K562 (cell line): ENCODE data around the gene GSTA5. TPM values are rescaled to one million over a fixed set of nuclear protein-coding genes. Genes with fewer than 3 reads are reported as not detected.

ENCODE experiments used
- GATA2 ChIP-seq: sonication (generic); formaldehyde crosslinking; IDR thresholded peaks from 2 replicates; pipeline ENCODE4 v1.4.0; 2020; ENCODE audit warnings: mild to moderate bottlenecking, missing genetic modification reagents
- HDAC1 ChIP-seq, 2 experiments: fragments of 450-650 bp; IDR thresholded peaks; 2 replicates each; pipeline ENCODE4 v1.6.1; 2016 to 2017; ENCODE audit warnings: inconsistent platforms in 1 of 2, mild to moderate bottlenecking in 1 of 2, moderate library complexity in 1 of 2
- MEF2A ChIP-seq: IDR thresholded peaks from 2 replicates; pipeline ENCODE4 v1.6.1; 2011; ENCODE audit warnings: low read depth, mild to moderate bottlenecking, low read length, moderate library complexity; ENCODE audit not compliant: control insufficient read depth
- PURB ChIP-seq: sonication (generic); formaldehyde crosslinking; IDR thresholded peaks from 2 replicates; pipeline ENCODE4 v1.9.0; 2021; ENCODE audit warnings: low read depth, mild to moderate bottlenecking, missing genetic modification reagents
- SMAD4 ChIP-seq: fragments of 250-450 bp; sonication (Bioruptor Pico); conservative IDR thresholded peaks from 2 replicates; pipeline ENCODE4 v1.8.0; 2021; ENCODE audit warnings: inconsistent platforms, mild to moderate bottlenecking, moderate library complexity
- ZNF175 ChIP-seq: fragments of 200-800 bp; sonication (Bioruptor generic); IDR thresholded peaks from 2 replicates; pipeline ENCODE4 v1.6.1; 2016; ENCODE audit warnings: low read depth, mild to moderate bottlenecking, missing genetic modification characterization, missing compliant biosample characterization
- polyA plus RNA-seq, 8 experiments: library from polyadenylated mRNA; depleted of rRNA in 4 of 8; stranded (reverse) in 5 of 8; unstranded in 3 of 8; fragments of >200 nt; fragmentation: Nextera tagmentation in 2 of 8; fragmentation: Illumina TruSeq in 1 of 8; extraction: Ambion mirVana in 2 of 8; extraction: Trizol in 1 of 8; gene quantifications; 2 replicates each; pipeline versions ENCODE4 v1.2.1 to v1.2.3, GENCODE V29; 2011 to 2014; ENCODE audit warnings: inconsistent platforms in 1 of 8, missing spikeins in 1 of 8
- total RNA-seq, 7 experiments: library from RNA; depleted of rRNA in 6 of 7; stranded (reverse); fragments of >200 nt in 6 of 7; fragmentation: Illumina TruSeq in 2 of 7; extraction: Trizol in 2 of 7; gene quantifications; 2 replicates each; pipeline versions ENCODE4 v1.2.1 to v1.2.3, GENCODE V29; 2011 to 2021; ENCODE audit warnings: low replicate concordance in 1 of 7
- TF ChIP-seq, protein P1 (sequence below): sonication (generic); formaldehyde crosslinking; IDR thresholded peaks from 2 replicates; pipeline ENCODE4 v1.5.0; 2020; ENCODE audit warnings: missing genetic modification reagents
- TF ChIP-seq, protein P2 (sequence below), 2 experiments: IDR thresholded peaks; 2 replicates each; pipeline ENCODE4 v1.6.1; 2011; ENCODE audit warnings: borderline replicate concordance in 1 of 2, control low read depth in 1 of 2, low read depth in 1 of 2, low read length in 1 of 2, mild to moderate bottlenecking in 1 of 2, mixed read lengths in 1 of 2, moderate library complexity in 1 of 2; ENCODE audit not compliant: insufficient read depth in 1 of 2, insufficient read length in 1 of 2, poor library complexity in 1 of 2, severe bottlenecking in 1 of 2; ENCODE audit errors: extremely low read depth in 1 of 2
- TF ChIP-seq, protein P3 (sequence below), 2 experiments: IDR thresholded peaks; 2 replicates each; pipeline ENCODE4 v1.6.1; 2012; ENCODE audit warnings: improper control_type of control experiment in 2 of 2, low read depth in 2 of 2, low read length in 2 of 2, borderline replicate concordance in 1 of 2
- TF ChIP-seq, protein P4 (sequence below), 2 experiments: fragments of 450-650 bp; formaldehyde crosslinking in 1 of 2; IDR thresholded peaks; 2 replicates each; pipeline versions ENCODE4 v1.4.0 to v1.6.1; 2014 to 2020; ENCODE audit warnings: mild to moderate bottlenecking in 2 of 2, borderline replicate concordance in 1 of 2, low read depth in 1 of 2
- TF ChIP-seq, protein P5 (sequence below): IDR thresholded peaks from 2 replicates; pipeline ENCODE4 v1.6.1; 2012; ENCODE audit warnings: low read depth, low read length, improper control_type of control experiment, borderline replicate concordance

GSTA5 gene
- total and polyA plus RNA-seq, 9 of the 15 experiments (the other 6 are each of a cell fraction or from before 2014, with no cell fraction given) = not detected

DNA sequence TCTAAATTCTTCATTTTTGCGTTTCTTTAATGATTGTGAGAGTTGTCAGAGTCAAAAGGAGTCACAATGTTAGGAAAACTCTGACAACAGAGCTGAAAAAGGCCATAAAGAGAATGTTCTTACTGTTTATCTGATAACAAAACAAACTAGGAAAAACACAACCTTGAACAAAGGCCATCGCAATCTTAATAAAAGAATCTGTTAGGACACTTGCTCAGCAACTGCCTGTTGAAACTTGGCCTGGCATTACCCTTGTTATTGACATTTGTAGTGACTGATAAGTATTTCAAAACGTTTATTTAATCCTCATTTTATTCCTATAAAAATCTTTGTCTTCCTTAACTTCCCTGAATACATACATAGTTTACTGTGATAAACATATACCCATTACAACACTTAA lies 52.7 kb downstream of the GSTA5 start (continued):
- TF ChIP-seq ZNF175 (CRISPR knock-in tag) (no peak), PURB (CRISPR knock-in tag) (no peak), GATA2 (no peak), MEF2A (no peak), HDAC1 (IDR thresholded peaks at IDR 0.05) (no peak), SMAD4 (CRISPR knock-in tag) (no peak)
- TF ChIP-seq, protein P1, sequence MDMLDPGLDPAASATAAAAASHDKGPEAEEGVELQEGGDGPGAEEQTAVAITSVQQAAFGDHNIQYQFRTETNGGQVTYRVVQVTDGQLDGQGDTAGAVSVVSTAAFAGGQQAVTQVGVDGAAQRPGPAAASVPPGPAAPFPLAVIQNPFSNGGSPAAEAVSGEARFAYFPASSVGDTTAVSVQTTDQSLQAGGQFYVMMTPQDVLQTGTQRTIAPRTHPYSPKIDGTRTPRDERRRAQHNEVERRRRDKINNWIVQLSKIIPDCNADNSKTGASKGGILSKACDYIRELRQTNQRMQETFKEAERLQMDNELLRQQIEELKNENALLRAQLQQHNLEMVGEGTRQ (CRISPR knock-in tag) = no peak
- TF ChIP-seq, protein P2, sequence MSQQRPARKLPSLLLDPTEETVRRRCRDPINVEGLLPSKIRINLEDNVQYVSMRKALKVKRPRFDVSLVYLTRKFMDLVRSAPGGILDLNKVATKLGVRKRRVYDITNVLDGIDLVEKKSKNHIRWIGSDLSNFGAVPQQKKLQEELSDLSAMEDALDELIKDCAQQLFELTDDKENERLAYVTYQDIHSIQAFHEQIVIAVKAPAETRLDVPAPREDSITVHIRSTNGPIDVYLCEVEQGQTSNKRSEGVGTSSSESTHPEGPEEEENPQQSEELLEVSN (IDR thresholded peaks at IDR 0.05; ENCODE audit: borderline replicate concordance in 1 of 2, extremely low read depth in 1 of 2, insufficient read depth in 1 of 2, insufficient read length in 1 of 2, low read depth in 1 of 2, low read length in 1 of 2, poor library complexity in 1 of 2, severe bottlenecking in 1 of 2) = no peak
- TF ChIP-seq, protein P3, sequence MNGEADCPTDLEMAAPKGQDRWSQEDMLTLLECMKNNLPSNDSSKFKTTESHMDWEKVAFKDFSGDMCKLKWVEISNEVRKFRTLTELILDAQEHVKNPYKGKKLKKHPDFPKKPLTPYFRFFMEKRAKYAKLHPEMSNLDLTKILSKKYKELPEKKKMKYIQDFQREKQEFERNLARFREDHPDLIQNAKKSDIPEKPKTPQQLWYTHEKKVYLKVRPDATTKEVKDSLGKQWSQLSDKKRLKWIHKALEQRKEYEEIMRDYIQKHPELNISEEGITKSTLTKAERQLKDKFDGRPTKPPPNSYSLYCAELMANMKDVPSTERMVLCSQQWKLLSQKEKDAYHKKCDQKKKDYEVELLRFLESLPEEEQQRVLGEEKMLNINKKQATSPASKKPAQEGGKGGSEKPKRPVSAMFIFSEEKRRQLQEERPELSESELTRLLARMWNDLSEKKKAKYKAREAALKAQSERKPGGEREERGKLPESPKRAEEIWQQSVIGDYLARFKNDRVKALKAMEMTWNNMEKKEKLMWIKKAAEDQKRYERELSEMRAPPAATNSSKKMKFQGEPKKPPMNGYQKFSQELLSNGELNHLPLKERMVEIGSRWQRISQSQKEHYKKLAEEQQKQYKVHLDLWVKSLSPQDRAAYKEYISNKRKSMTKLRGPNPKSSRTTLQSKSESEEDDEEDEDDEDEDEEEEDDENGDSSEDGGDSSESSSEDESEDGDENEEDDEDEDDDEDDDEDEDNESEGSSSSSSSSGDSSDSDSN (IDR thresholded peaks at IDR 0.05; ENCODE audit: borderline replicate concordance in 1 of 2, low read depth in 2 of 2, low read length in 2 of 2) = no peak
- TF ChIP-seq, protein P4, sequence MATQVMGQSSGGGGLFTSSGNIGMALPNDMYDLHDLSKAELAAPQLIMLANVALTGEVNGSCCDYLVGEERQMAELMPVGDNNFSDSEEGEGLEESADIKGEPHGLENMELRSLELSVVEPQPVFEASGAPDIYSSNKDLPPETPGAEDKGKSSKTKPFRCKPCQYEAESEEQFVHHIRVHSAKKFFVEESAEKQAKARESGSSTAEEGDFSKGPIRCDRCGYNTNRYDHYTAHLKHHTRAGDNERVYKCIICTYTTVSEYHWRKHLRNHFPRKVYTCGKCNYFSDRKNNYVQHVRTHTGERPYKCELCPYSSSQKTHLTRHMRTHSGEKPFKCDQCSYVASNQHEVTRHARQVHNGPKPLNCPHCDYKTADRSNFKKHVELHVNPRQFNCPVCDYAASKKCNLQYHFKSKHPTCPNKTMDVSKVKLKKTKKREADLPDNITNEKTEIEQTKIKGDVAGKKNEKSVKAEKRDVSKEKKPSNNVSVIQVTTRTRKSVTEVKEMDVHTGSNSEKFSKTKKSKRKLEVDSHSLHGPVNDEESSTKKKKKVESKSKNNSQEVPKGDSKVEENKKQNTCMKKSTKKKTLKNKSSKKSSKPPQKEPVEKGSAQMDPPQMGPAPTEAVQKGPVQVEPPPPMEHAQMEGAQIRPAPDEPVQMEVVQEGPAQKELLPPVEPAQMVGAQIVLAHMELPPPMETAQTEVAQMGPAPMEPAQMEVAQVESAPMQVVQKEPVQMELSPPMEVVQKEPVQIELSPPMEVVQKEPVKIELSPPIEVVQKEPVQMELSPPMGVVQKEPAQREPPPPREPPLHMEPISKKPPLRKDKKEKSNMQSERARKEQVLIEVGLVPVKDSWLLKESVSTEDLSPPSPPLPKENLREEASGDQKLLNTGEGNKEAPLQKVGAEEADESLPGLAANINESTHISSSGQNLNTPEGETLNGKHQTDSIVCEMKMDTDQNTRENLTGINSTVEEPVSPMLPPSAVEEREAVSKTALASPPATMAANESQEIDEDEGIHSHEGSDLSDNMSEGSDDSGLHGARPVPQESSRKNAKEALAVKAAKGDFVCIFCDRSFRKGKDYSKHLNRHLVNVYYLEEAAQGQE (IDR thresholded peaks at IDR 0.05; ENCODE audit: borderline replicate concordance) = no peak
- TF ChIP-seq, protein P4 (CRISPR knock-in tag; IDR thresholded peaks at IDR 0.05; ENCODE audit: low read depth) = no peak
- TF ChIP-seq, protein P5, sequence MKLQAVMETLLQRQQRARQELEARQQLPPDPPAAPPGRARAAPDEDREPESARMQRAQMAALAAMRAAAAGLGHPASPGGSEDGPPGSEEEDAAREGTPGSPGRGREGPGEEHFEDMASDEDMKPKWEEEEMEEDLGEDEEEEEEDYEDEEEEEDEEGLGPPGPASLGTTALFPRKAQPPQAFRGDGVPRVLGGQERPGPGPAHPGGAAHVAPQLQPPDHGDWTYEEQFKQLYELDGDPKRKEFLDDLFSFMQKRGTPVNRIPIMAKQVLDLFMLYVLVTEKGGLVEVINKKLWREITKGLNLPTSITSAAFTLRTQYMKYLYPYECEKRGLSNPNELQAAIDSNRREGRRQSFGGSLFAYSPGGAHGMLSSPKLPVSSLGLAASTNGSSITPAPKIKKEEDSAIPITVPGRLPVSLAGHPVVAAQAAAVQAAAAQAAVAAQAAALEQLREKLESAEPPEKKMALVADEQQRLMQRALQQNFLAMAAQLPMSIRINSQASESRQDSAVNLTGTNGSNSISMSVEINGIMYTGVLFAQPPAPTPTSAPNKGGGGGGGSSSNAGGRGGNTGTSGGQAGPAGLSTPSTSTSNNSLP = no peak
